Neuronal stem cell (in vitro differentiated cells): ENCODE results near the gene VAT1.

Experiments
- DNase-seq: peaks from one replicate; pipeline ENCODE4 v3.0.0-alpha.2; 2013; ENCODE audit warnings: low spot score
- H2AFZ ChIP-seq: one replicate; pipeline ENCODE4 v1.6.1; 2013; ENCODE audit warnings: mild to moderate bottlenecking, low read length, inconsistent platforms
- H2AK5ac ChIP-seq: 2 replicates; pipeline ENCODE4 v1.6.1; 2013; ENCODE audit warnings: low read depth, mild to moderate bottlenecking, inconsistent platforms, low read length, moderate library complexity, mixed read lengths
- H2BK120ac ChIP-seq: 2 replicates; pipeline ENCODE4 v1.6.1; 2013; ENCODE audit warnings: low read depth, mild to moderate bottlenecking, inconsistent platforms, low read length, moderate library complexity, mixed read lengths
- H2BK12ac ChIP-seq: one replicate; pipeline ENCODE4 v1.6.1; 2013; ENCODE audit warnings: low read length, inconsistent platforms
- H2BK15ac ChIP-seq: 2 replicates; pipeline ENCODE4 v1.6.1; 2013; ENCODE audit warnings: mild to moderate bottlenecking, low read length, inconsistent platforms, mixed read lengths
- H2BK5ac ChIP-seq: one replicate; pipeline ENCODE4 v1.6.1; 2013; ENCODE audit warnings: inconsistent platforms, mild to moderate bottlenecking, low read length, moderate library complexity
- H3K14ac ChIP-seq: one replicate; pipeline ENCODE4 v1.6.1; 2013; ENCODE audit warnings: low read length, inconsistent platforms
- H3K18ac ChIP-seq: 2 replicates; pipeline ENCODE4 v1.6.1; 2013; ENCODE audit warnings: low read length, inconsistent platforms
- H3K23ac ChIP-seq: 2 replicates; pipeline ENCODE4 v1.6.1; 2013; ENCODE audit warnings: low read depth, mild to moderate bottlenecking, mixed read lengths, low read length, inconsistent platforms; ENCODE audit not compliant: poor library complexity
- H3K27ac ChIP-seq: replicated peaks from 3 replicates; pipeline ENCODE4 v1.5.1; 2013; ENCODE audit warnings: low read length, inconsistent platforms
- H3K27me3 ChIP-seq, 3 experiments: 2 replicates each; pipeline ENCODE4 v1.6.1; 2013; ENCODE audit warnings: low read length in 3 of 3, mild to moderate bottlenecking in 2 of 3, inconsistent platforms in 1 of 3, low read depth in 1 of 3, mixed read lengths in 1 of 3, moderate library complexity in 1 of 3; ENCODE audit not compliant: control insufficient read depth in 3 of 3, insufficient read depth in 3 of 3
- H3K36me3 ChIP-seq, 2 donors: replicated peaks in 1 of 2; 2 replicates each; pipeline ENCODE4 v1.6.1; 2013; ENCODE audit warnings: low read length in 2 of 2; ENCODE audit not compliant: control insufficient read depth in 2 of 2, insufficient read depth in 2 of 2
- H3K4ac ChIP-seq: 2 replicates; pipeline ENCODE4 v1.6.1; 2013; ENCODE audit warnings: inconsistent platforms, mild to moderate bottlenecking, low read length, moderate library complexity
- H3K4me1 ChIP-seq, 2 donors: 1 replicate in 1 of 2; 2 replicates in 1 of 2; pipeline ENCODE4 v1.6.1; 2013; ENCODE audit warnings: low read length in 2 of 2, low read depth in 1 of 2; ENCODE audit not compliant: control insufficient read depth in 2 of 2, insufficient read depth in 1 of 2
- H3K4me2 ChIP-seq: one replicate; pipeline ENCODE4 v1.6.1; 2013; ENCODE audit warnings: mild to moderate bottlenecking, low read length, inconsistent platforms; ENCODE audit not compliant: insufficient read depth, poor library complexity, severe bottlenecking
- H3K4me3 ChIP-seq, 2 donors: 2 replicates each; pipeline ENCODE4 v1.5.1; 2013; ENCODE audit warnings: low read length in 2 of 2, mild to moderate bottlenecking in 2 of 2, inconsistent platforms in 1 of 2, moderate library complexity in 1 of 2
- H3K79me1 ChIP-seq: one replicate; pipeline ENCODE4 v1.6.1; 2013; ENCODE audit warnings: low read depth, mild to moderate bottlenecking, inconsistent platforms, low read length, moderate library complexity
- H3K9ac ChIP-seq: one replicate; pipeline ENCODE4 v1.6.1; 2013; ENCODE audit warnings: mild to moderate bottlenecking, low read depth, low read length, inconsistent platforms; ENCODE audit not compliant: poor library complexity
- H3K9me3 ChIP-seq, 2 donors: replicated peaks in 1 of 2; 2 replicates each; pipeline versions ENCODE3 to v1.6.1; 2013; ENCODE audit warnings: low read length in 2 of 2, mild to moderate bottlenecking in 2 of 2, inconsistent platforms in 1 of 2, low read depth in 1 of 2, mixed read lengths in 1 of 2, moderate library complexity in 1 of 2; ENCODE audit not compliant: control insufficient read depth in 2 of 2, insufficient read depth in 1 of 2
- H4K8ac ChIP-seq: one replicate; pipeline ENCODE4 v1.6.1; 2013; ENCODE audit warnings: low read depth, mild to moderate bottlenecking, inconsistent platforms, low read length, moderate library complexity
- H4K91ac ChIP-seq: one replicate; pipeline ENCODE4 v1.6.1; 2013; ENCODE audit warnings: low read length, low read depth, mild to moderate bottlenecking, inconsistent platforms; ENCODE audit not compliant: poor library complexity
- WGBS, 2 donors: extraction: QIAGEN DNeasy Blood & Tissue Kit; methylation state at CpG; one replicate each; pipeline ENCODE4 v1.1.7; 2013; ENCODE audit warnings: missing lambda C conversion rate in 2 of 2, mixed read lengths in 1 of 2; ENCODE audit not compliant: insufficient read length in 2 of 2, insufficient replicate concordance in 1 of 2; ENCODE audit errors: extremely low coverage in 2 of 2; 5-methylcytosine and 5-hydroxymethylcytosine counted together

VAT1 gene

DNA sequence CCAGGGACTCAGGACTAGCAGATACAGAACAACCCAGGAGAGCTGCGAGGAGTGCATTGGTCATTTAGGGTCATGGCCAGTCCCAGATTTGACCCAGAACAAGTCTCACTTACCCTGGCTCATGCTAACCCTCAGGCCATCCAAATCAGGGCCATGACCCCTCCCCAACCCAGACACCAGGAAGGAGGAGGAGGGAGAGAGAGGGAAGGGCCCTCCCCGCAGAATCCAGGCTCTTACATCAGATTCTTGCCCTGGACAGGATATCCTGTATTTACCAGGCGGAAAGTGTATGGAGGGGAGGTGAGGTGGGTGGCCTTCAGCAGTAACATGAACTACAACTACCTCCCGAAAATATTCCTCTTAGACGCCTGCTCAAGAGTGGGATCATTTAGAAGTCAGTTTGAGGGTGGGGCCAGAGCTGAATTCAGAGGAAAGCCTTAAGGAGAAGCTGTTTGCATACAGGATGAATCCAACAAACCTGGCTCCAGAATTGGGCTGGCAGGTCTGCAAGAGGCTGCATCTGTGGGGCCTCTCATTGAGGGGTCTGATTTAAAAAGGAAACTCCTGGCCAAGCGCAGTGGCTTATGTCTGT lies 2.1 kb downstream of the VAT1 start:
- WGBS, 2 donors, result no CpG with 5 or more reads among the region's 6 CpGs
- Histone ChIP-seq H4K91ac (no peak overlapping the region), H2BK5ac (no peak overlapping the region), H3K9me3 (no peaks in the 10 kb centered on the region), H3K4ac (no peak overlapping the region), H2AK5ac (no peak overlapping the region), H3K4me2 (no peak overlapping the region), H2BK120ac (no peak overlapping the region), H4K8ac (no peak overlapping the region), H3K36me3 (peaks cover 8 to 12% of the 10 kb centered on the region in 2 donors), H3K27ac (no peak overlapping the region), H3K9ac (no peak overlapping the region), H3K14ac (no peak overlapping the region), H3K18ac (no peak overlapping the region), H3K4me3 (no peak overlapping the region), H3K4me1 (peaks cover 15 to 51% of the 10 kb centered on the region in 2 donors), H3K27me3 (no peaks in the 10 kb centered on the region), H2AFZ (no peak overlapping the region), H2BK12ac (no peak overlapping the region), H2BK15ac (no peak overlapping the region), H3K79me1 (peaks cover 11% of the 10 kb centered on the region), H3K23ac (no peak overlapping the region)
- DNase-seq, result no peak

GRCh38 chr17:43019418-43019817 lies 2.8 kb downstream of the VAT1 start:
- no CpG with 5 or more reads among the region's 7 CpGs for WGBS, 2 donors
- Histone ChIP-seq H3K4me2 (no peak overlapping the region), H3K14ac (no peak overlapping the region), H3K4ac (no peak overlapping the region), H2BK5ac (no peak overlapping the region), H3K4me1 (peaks cover 18 to 56% of the 10 kb centered on the region in 2 donors), H3K27ac (no peak overlapping the region), H3K36me3 (peaks cover 10 to 16% of the 10 kb centered on the region in 2 donors), H4K91ac (no peak overlapping the region), H3K23ac (no peak overlapping the region), H4K8ac (no peak overlapping the region), H2AK5ac (no peak overlapping the region), H3K27me3 (no peaks in the 10 kb centered on the region), H3K9ac (no peak overlapping the region), H2BK15ac (no peak overlapping the region), H3K18ac (no peak overlapping the region), H2BK120ac (no peak overlapping the region), H3K79me1 (peaks cover 11% of the 10 kb centered on the region), H2BK12ac (no peak overlapping the region), H3K4me3 (no peak overlapping the region), H2AFZ (no peak overlapping the region), H3K9me3 (no peaks in the 10 kb centered on the region)
- DNase-seq, result no peak

DNA sequence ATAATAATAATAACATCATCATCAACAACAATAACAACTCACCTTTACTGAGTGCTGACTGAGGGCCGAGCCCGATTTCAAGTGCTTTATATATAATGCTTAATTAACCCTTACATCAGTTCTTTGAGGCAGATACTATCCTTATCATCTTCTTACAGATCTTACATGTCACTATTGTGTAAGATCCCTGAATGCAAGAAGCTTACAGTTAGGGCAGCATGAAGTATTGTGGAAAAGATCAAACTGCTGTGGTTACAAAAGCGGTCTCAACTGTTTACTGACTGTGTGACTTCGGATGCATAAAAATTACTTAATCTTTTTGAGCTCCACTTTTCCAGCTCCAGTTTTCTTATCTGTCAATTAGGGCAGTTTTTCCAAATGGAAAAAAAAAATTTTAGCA lies 3.3 kb downstream of the VAT1 start:
- no peak overlapping the region for H2BK12ac ChIP-seq
- H3K9ac ChIP-seq, result no peak overlapping the region
- no peak overlapping the region for H2BK5ac ChIP-seq
- no peak overlapping the region for H2AK5ac ChIP-seq
- H3K4me2 ChIP-seq, result no peak overlapping the region
- WGBS, 2 donors, result no CpG with 5 or more reads among the region's 4 CpGs
- no peaks in the 10 kb centered on the region for H3K27me3 ChIP-seq
- H3K79me1 ChIP-seq, result peaks cover 11% of the 10 kb centered on the region
- no peak for DNase-seq
- no peak overlapping the region for H2BK15ac ChIP-seq
- H3K9me3 ChIP-seq, result no peaks in the 10 kb centered on the region
- H3K14ac ChIP-seq, result no peak overlapping the region
- H3K18ac ChIP-seq, result no peak overlapping the region
- peaks cover 12 to 19% of the 10 kb centered on the region in 2 donors for H3K36me3 ChIP-seq
- no peak overlapping the region for H2AFZ ChIP-seq
- no peak overlapping the region for H3K27ac ChIP-seq
- no peak overlapping the region for H3K4me3 ChIP-seq
- no peak overlapping the region for H3K23ac ChIP-seq
- H3K4ac ChIP-seq, result no peak overlapping the region
- H4K91ac ChIP-seq, result no peak overlapping the region
- no peak overlapping the region for H4K8ac ChIP-seq
- peaks cover 20 to 56% of the 10 kb centered on the region in 2 donors for H3K4me1 ChIP-seq
- H2BK120ac ChIP-seq, result no peak overlapping the region

- Histone ChIP-seq H3K4me2 (no peak overlapping the region), H3K27me3 (no peaks in the 10 kb centered on the region), H3K9ac (no peak overlapping the region), H2BK5ac (no peak overlapping the region), H3K18ac (peak overlapping the region; percentile 64), H3K4me1 (peaks cover 20 to 56% of the 10 kb centered on the region in 2 donors), H2BK12ac (no peak overlapping the region), H3K4ac (no peak overlapping the region), H3K4me3 (peak overlapping the region in 1 of 2 donors; percentile 9), H3K9me3 (no peaks in the 10 kb centered on the region), H2BK15ac (no peak overlapping the region), H3K36me3 (peaks cover 12 to 21% of the 10 kb centered on the region in 2 donors), H2AFZ (no peak overlapping the region), H3K23ac (no peak overlapping the region), H3K27ac (no peak overlapping the region), H3K14ac (no peak overlapping the region), H2BK120ac (no peak overlapping the region), H4K91ac (no peak overlapping the region), H2AK5ac (no peak overlapping the region), H4K8ac (no peak overlapping the region), H3K79me1 (peaks cover 11% of the 10 kb centered on the region)
- no CpG with 5 or more reads among the region's 19 CpGs for WGBS, 2 donors
- DNase-seq, result peak; percentile 56
Measured at GRCh38 chr17:43018008-43018853, 4.0 kb downstream of the VAT1 start.
